PC-3 (cell line): ENCODE results near the gene JDP2. TPM values are rescaled to one million over a fixed set of nuclear protein-coding genes. Genes with fewer than 3 reads are reported as not detected.

Source experiments
- ATAC-seq: fragments of 200-7000 bp; cut with Tn5 transposase; 2 replicates; pipeline ENCODE4 v1.9.1; 2020; ENCODE audit warnings: mild to moderate bottlenecking, moderate library complexity
- BruUV-seq: library from RNA; stranded (reverse); fragments of 400-500 nt; replicated peaks from 2 replicates; lab custom pipeline; 2021; lab: Mats Ljungman, UMichigan
- CTCF ChIA-PET: fragments of 300-600 bp; sonication (Branson Sonifier 250); formaldehyde crosslinking; loops from one replicate; lab custom pipeline; 2022; ENCODE audit warnings: antibody characterized with exemption; lab: Charles Lee
- POLR2A ChIA-PET: fragments of 300-600 bp; sonication (Branson Sonifier 250); formaldehyde crosslinking; loops from one replicate; lab custom pipeline; 2022; ENCODE audit warnings: antibody characterized with exemption; ENCODE audit not compliant: unreplicated experiment; lab: Charles Lee
- DNase-seq: peaks from one replicate; pipeline ENCODE4 v3.0.0-alpha.2; 2015
- H2AFZ ChIP-seq: fragments of 300-600 bp; sonication (generic); 2 replicates; pipeline ENCODE4 v1.6.0; 2016; ENCODE audit warnings: antibody characterized with exemption, low read length
- H3F3A ChIP-seq: fragments of 300-600 bp; sonication (generic); one replicate; pipeline ENCODE4 v1.6.0; 2017; ENCODE audit warnings: antibody characterized with exemption, low read length, control low read depth, mild to moderate bottlenecking; ENCODE audit not compliant: unreplicated experiment
- H3K27ac ChIP-seq: fragments of 300-600 bp; sonication (generic); 2 replicates; pipeline ENCODE4 v1.5.1; 2016; ENCODE audit warnings: mild to moderate bottlenecking, low read length
- H3K27me3 ChIP-seq: fragments of 300-600 bp; sonication (generic); 2 replicates; pipeline ENCODE4 v1.6.1; 2016; ENCODE audit warnings: low read length, mixed read lengths
- H3K36me3 ChIP-seq: fragments of 300-600 bp; sonication (generic); 2 replicates; pipeline ENCODE4 v1.6.1; 2016; ENCODE audit warnings: low read depth, mixed run types, low read length, mixed read lengths
- H3K4me1 ChIP-seq: fragments of 300-600 bp; sonication (generic); 2 replicates; pipeline ENCODE4 v1.5.1; 2016; ENCODE audit warnings: low read length; ENCODE audit not compliant: insufficient read depth
- H3K4me2 ChIP-seq: fragments of 300-600 bp; sonication (generic); 2 replicates; pipeline ENCODE4 v1.6.0; 2016; ENCODE audit warnings: low read length
- H3K4me3 ChIP-seq: fragments of 300-600 bp; sonication (generic); 2 replicates; pipeline ENCODE4 v1.5.1; 2016; ENCODE audit warnings: mild to moderate bottlenecking, low read length, mixed read lengths
- H3K79me2 ChIP-seq: fragments of 300-600 bp; sonication (generic); 2 replicates; pipeline ENCODE4 v1.6.1; 2017; ENCODE audit warnings: low read length, mixed read lengths
- H3K9ac ChIP-seq: fragments of 300-600 bp; sonication (generic); 2 replicates; pipeline ENCODE4 v1.6.0; 2016; ENCODE audit warnings: mild to moderate bottlenecking, low read length
- H3K9me2 ChIP-seq: fragments of 300-600 bp; sonication (generic); replicated peaks from 2 replicates; pipeline ENCODE4 v1.6.1; 2016; ENCODE audit warnings: mixed run types, low read length, mixed read lengths
- H3K9me3 ChIP-seq: fragments of 300-600 bp; sonication (generic); 2 replicates; pipeline ENCODE4 v1.6.1; 2016; ENCODE audit warnings: low read length, mixed read lengths
- H4K20me1 ChIP-seq: fragments of 300-600 bp; sonication (generic); 2 replicates; pipeline ENCODE4 v1.6.1; 2016; ENCODE audit warnings: low read length, mixed read lengths
- CTCF ChIP-seq: fragments of 300-600 bp; sonication (generic); conservative IDR thresholded peaks from 2 replicates; pipeline ENCODE4 v1.5.1; 2017; ENCODE audit warnings: antibody characterized with exemption, low read depth, mild to moderate bottlenecking, low read length
- EZH2 ChIP-seq: fragments of 300-600 bp; sonication (generic); IDR thresholded peaks from one replicate; pipeline ENCODE4 v1.6.1; 2017; ENCODE audit warnings: antibody characterized with exemption, mild to moderate bottlenecking, low read length; ENCODE audit not compliant: unreplicated experiment
- EZH2phosphoT487 ChIP-seq: fragments of 300-600 bp; sonication (generic); IDR thresholded peaks from 2 replicates; pipeline ENCODE4 v1.6.1; 2018; ENCODE audit warnings: mild to moderate bottlenecking, antibody characterized with exemption, low read length, borderline replicate concordance
- intact Hi-C: fragments of 100-400 bp; cut with micrococcal nuclease; formaldehyde crosslinking; loops from 2 replicates; pipeline ENCODE4 v1.9.0; 2023
- total RNA-seq: library from RNA; depleted of rRNA; stranded (reverse); fragments of >200 nt; gene quantifications from 2 replicates; pipeline ENCODE4 v1.2.3, GENCODE V29; 2014

Gene JDP2
- total RNA-seq, 1 experiment from 2014 or later = 5.8 TPM

GRCh38 chr14:75484711-75485429 lies 57.0 kb downstream of the JDP2 start:
- Histone ChIP-seq H3K4me1 (peaks cover 3% of the 10 kb centered on the region; the same call in 1 of the 2 replicates), H3K9me2 (no peaks in the 10 kb centered on the region), H3K27ac (no peak overlapping the region), H3K79me2 (no peaks in the 10 kb centered on the region), H3K4me3 (no peak overlapping the region), H3F3A (no peaks in the 10 kb centered on the region), H3K4me2 (no peak overlapping the region), H3K9ac (no peak overlapping the region), H3K27me3 (peaks cover 19% of the 10 kb centered on the region), H3K36me3 (no peaks in the 10 kb centered on the region), H2AFZ (no peak overlapping the region), H3K9me3 (no peaks in the 10 kb centered on the region), H4K20me1 (no peaks in the 10 kb centered on the region)
- DNase-seq (no peak), ATAC-seq (no peak)
- BruUV-seq = no TSS peak
- ChIA-PET POLR2A (no interaction called here), CTCF (no interaction called here)
- TF ChIP-seq EZH2 (no peak), CTCF (no peak), EZH2phosphoT487 (no peak)
- intact Hi-C loops = loop anchor here (5.0 to 10.0 kb wide), 2 partner anchors 60 to 353 kb away; partner anchors contain the start of gene JDP2

GRCh38 chr14:75486318-75486717 lies 58.5 kb downstream of the JDP2 start:
- Histone ChIP-seq H3F3A (no peaks in the 10 kb centered on the region), H3K27ac (no peak overlapping the region), H3K36me3 (no peaks in the 10 kb centered on the region), H3K9me2 (no peaks in the 10 kb centered on the region), H3K79me2 (no peaks in the 10 kb centered on the region), H3K27me3 (peaks cover 5% of the 10 kb centered on the region), H3K9me3 (no peaks in the 10 kb centered on the region), H4K20me1 (no peaks in the 10 kb centered on the region), H3K4me3 (no peak overlapping the region), H3K4me1 (peaks cover 3% of the 10 kb centered on the region; the same call in 1 of the 2 replicates), H3K9ac (no peak overlapping the region), H2AFZ (no peak overlapping the region), H3K4me2 (no peak overlapping the region)
- intact Hi-C loops = loop anchor here (5.0 to 10.0 kb wide), 2 partner anchors 62 to 354 kb away; partner anchors contain the start of gene JDP2
- POLR2A ChIA-PET = no interaction called here
- TF ChIP-seq EZH2phosphoT487 (no peak), CTCF (no peak), EZH2 (no peak)
- ATAC-seq (no peak), DNase-seq (no peak)
- CTCF ChIA-PET = no interaction called here
- no TSS peak for BruUV-seq
